T-helper 22 cell (primary cell): ENCODE data around the gene RABGAP1.

Experiments
- DNase-seq: peaks from one replicate; pipeline ENCODE4 v3.0.0-alpha.2; 2020; ENCODE audit warnings: low read depth

RABGAP1 gene

DNA sequence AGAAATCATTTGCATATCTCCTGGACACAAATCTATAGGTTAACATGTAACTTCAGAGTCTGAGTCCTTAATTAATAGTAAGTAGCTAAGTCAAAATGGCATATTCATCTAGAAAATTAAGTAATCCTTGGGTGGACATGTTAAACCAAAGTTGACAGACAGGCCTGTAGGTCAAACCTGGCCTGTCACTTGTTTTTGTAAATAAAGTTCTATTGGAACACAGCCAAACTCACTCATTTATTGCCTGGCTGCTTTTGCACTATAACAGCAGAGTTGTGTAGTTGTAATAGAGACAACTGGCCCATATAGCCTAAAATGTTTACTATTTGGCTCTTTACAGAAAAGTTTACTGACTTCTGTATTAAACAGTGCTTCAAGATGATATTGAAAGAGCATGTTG is 68.1 kb downstream of the RABGAP1 start:
- no peak for DNase-seq

GRCh38 chr9:123011380-123011779 is 70.6 kb downstream of the RABGAP1 start:
- DNase-seq = no peak

GRCh38 chr9:123011878-123012528 is 71.2 kb downstream of the RABGAP1 start:
- no peak for DNase-seq

DNA sequence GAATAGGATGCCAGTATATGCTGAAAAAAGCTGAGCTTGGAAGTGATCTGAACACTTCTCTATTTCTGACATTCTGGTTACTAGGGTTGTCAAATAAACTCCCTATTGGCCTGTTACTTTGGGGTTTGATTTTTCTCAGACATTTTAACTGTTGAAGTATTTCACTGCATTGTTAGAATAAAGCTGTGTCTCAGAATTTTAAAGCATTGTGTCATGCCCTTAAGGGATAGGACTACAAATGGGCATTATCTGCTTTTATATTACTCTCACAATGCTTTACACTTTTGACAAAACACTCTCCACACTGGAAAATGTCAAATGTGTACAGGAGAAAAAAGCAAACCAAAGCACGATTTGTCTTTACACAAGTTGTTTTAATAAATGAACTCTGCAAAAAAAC is 75.8 kb downstream of the RABGAP1 start:
- no peak for DNase-seq

GRCh38 chr9:123020796-123021195 is 80.0 kb downstream of the RABGAP1 start:
- no peak for DNase-seq

DNA sequence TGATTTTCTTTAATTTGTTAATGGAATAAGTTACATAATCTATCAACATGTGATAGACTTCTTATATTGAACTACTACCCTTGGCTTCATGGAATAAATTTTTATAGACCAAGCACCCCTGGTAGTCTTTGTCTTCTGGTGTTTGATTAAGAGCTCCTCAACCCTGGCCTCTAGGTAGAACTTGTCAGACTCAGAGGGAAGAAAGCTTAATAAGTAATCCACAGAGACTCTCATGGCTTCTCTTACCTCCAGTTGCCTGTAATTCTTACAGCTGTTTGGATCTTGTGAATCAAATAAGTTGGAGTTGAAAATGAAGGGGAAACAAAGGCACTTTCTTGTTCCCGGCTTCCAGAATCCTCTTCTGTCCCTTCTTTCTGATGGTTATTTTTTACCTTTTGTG is 85.6 kb downstream of the RABGAP1 start:
- DNase-seq = no peak

DNA sequence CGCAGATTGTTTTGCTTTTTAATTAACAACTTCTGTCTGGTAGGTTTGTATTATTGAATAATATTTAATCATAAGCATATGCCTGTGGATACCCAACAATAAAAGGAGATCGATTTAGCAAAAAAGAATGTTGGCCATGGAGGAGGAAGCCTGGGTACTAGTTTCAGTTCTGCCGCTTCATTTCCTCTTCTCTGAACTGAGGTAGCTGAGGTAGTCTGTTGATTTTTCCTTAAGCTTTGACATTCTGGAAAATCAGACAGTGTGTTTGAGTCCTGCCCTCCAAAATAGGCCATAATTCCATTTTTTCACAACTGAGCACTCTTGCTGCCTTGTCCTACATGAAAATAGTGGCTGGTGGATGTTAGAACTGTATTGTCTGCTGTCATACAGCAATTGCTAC is 86.7 kb downstream of the RABGAP1 start:
- DNase-seq = no peak

DNA sequence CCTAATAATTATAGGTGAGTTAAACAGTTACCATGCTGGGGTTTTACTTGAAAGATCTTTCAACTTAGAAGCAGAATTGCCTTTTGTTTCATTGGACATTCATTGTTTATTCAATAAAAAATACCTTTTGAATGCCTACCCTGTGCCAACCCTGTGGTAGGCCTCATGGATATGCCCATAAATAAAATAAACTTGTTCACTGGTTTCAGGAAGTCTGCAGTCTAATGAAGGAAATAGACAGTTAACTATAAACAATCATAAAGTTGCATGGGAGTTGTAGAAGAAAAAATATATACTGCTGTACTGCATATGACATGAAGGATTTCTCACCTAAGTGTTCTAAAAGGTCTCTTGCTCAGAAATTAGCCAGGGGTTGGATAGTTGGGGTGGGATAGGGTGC is 87.3 kb downstream of the RABGAP1 start:
- DNase-seq = no peak

DNA sequence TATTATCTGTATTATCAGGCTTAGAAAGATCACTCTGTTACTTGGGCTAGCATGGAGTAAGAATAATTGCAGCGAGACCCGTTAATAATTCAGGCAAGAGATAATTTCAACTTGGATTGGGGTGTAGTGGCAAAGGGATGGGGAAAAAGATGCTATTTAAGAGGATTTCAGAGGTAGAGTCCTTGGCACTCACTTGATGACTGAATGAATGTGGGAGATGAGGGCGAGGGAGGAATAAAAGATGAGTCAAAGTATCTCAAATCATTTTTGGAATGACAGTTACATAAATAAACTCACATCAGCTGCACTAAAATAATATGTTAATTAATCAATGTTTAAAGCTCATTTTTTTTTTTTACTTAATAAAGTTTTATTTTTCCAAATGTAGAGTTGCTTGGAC is 88.2 kb downstream of the RABGAP1 start:
- DNase-seq = no peak

GRCh38 chr9:123031963-123032362 is 91.1 kb downstream of the RABGAP1 start:
- DNase-seq = no peak

DNA sequence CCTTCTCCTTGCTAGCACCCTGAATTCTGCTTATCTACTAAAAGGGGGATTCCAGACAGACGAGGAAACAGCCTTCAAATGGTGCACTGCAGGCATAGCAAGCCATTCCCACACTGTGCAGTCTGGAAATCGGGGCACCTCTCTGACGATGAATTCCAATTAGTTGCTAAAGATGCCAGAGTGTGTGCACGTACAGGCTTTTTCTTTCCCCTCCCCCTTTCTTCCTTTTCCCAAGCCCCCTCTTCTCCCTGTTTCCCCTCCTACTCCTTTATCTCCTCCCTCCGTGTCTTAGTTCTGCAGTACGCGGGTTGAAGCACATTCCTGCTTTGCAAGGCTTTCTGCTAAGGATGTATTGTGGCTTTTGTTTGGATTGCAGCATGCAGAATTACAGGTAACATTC is 92.5 kb downstream of the RABGAP1 start, which contains the start of gene GPR21:
GPR21 (plus strand) TSS at position 316 of the 400 bp plus-strand sequence. CDS start 900 bp downstream, outside the sequence.
- no peak for DNase-seq

GRCh38 chr9:123033864-123034601 is 93.2 kb downstream of the RABGAP1 start:
- no peak for DNase-seq

DNA sequence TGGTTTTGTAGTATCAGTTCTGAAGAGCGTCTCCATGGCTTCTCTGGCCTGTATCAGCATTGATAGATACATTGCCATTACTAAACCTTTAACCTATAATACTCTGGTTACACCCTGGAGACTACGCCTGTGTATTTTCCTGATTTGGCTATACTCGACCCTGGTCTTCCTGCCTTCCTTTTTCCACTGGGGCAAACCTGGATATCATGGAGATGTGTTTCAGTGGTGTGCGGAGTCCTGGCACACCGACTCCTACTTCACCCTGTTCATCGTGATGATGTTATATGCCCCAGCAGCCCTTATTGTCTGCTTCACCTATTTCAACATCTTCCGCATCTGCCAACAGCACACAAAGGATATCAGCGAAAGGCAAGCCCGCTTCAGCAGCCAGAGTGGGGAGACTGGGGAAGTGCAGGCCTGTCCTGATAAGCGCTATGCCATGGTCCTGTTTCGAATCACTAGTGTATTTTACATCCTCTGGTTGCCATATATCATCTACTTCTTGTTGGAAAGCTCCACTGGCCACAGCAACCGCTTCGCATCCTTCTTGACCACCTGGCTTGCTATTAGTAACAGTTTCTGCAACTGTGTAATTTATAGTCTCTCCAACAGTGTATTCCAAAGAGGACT is 94.2 kb downstream of the RABGAP1 start:
- no peak for DNase-seq

GRCh38 chr9:123035791-123036190 is 95.0 kb downstream of the RABGAP1 start:
- DNase-seq = no peak

GRCh38 chr9:123036893-123037545 is 96.2 kb downstream of the RABGAP1 start:
- no peak for DNase-seq

GRCh38 chr9:123039617-123040219 is 98.9 kb downstream of the RABGAP1 start:
- no peak for DNase-seq

- DNase-seq = no peak
These were observed 100.0 kb downstream of the RABGAP1 start for GRCh38 chr9:123040801-123041200.

DNA sequence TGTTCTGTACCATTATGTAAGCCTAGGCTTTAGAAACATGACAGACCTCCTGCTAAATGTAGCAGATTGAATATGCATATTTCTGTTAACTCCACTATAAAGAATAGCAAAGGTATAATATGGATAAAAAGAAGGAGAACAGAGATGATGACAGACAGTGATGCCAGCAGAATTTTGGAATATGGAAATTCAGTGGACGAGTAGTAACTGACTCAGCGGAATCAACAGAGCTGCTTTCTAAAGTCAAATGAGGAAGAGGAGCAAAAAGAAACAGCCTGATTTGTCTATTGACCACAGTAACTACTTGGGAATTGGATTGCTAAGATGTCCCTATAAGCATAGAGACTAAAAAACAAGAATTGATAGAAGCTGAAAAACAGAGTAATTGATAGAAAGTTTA is 100.7 kb downstream of the RABGAP1 start:
- no peak for DNase-seq

GRCh38 chr9:123043081-123043939 is 102.5 kb downstream of the RABGAP1 start:
- no peak for DNase-seq

DNA sequence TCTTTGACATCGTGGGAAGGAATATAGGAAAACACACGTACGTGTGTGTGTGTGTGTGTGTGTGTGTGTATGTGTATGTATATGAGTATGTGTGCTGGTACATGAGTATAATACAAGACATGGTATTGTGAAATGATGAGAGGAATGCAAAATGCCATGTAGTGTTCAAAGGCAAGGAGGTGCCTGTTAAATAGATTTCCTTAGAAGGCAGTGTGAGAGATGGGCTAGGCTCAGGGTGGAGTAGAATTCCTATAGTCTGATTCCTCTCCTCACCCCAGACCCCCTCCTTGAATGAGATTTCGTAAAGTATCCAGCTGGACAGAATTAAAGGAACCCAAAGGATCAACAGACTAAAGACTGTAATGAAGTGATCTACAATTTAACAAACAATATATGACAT is 103.8 kb downstream of the RABGAP1 start:
- no peak for DNase-seq
